HG03097 (cell line): ENCODE results near the gene TRIM2.
A peak's percentile ranks its signal among the peaks of the same experiment; 100 is the strongest.

ENCODE experiments used
- ATAC-seq: cut with Tn5 transposase; IDR thresholded peaks from one replicate; pipeline ENCODE4 v1.9.1; 2021; ENCODE audit not compliant: unreplicated experiment, low FRiP score

TRIM2 gene

DNA sequence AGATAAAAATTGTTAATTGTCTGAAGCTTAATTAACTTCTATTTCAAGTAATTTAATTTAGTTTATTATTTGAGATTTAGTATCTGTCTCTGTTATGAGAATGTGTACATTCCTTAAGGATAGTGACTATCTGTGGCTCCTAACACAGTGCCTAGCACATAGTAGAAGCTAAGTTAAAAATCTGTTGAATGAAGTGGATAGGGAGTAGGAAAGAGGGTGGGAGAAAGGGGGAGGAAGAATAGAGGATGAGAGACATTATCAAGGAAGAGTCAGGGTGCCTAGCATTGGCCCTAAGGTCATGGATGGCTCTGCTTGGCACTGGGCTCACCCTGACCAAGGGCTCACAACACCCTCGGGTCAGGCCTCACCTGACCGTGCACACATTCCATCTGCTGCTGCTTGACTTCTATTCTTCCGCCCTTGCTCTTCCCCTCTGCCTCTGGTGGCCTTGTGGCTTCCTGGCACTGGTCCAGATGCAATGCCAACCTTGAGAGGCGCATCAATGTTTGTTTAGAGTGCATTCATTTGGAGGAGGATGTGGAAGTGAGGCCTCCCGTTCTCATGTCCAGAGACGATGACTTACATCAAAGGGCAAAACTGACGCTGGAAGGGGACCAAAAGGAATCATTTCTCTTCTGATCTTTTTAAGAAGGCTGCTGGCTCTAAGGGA lies 42.3 kb downstream of the TRIM2 start:
- no peak for ATAC-seq

- no peak for ATAC-seq
Measured at GRCh38 chr4:153247116-153247490, 42.9 kb downstream of the TRIM2 start.

DNA sequence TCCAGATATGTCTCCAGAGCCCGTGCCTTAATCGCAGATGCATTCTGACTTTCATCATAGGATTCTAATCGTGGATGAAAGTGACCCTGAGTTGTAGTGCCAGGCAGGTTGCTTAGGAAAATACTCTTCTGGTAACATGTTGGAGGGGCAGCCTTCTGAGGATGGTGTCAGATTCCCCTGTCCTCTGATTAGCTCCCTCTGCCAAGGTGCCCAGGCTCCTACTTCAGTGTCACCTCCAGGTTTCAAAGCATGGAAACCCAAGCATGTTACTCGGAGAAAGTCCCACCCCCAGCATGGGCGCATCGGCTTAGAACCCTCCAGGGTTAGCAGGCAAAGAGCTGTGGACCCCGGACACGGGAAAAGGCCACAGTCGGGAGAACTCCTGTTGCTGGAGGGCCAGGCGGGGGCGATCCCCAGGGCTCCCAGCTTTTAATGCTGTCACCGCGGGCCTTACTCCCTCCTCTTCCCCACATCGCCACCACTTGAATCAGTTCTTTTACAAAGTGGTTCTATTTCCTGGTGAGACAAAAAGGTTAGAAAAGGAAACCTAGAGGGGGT lies 44.5 kb downstream of the TRIM2 start:
- no peak for ATAC-seq

DNA sequence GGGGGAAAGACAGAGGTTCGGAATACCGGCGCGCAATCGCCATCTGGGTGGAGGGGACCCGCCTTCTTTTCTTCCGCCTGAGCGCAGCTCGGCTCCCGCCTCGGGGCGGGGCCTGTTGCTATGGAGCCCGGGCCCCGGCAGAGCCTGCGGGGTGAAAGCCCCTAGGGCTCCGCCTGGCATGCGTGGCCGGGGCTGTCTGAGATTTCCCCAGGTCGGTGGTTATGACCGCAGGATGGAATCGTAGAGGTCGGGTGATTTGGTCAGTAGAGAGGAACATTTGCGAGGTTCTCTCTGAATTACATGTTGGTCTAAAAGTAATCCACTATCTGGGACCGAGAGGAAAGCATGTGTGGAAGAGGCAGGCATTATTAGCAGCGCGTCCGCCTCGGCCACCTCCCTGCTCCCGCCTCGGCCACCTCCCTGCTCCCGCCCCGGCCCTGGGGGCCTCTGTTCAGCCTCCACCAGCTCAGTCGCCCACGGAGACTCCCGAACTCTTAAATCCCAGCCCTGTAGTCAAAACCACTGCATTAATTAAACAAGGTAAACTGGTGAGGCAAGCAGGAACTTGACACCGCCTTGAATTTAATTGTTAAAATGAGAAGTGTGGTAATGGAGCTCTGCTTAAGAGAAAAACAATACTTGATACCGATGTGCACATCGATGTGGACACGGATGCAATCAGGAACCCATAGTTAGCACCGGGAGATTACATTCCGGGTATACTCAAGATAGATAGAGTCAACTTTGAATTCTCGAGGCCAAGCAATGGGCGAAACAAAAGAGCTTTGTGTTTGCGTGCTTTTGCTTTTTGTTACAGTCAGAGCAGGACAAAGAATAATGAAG lies 45.2 kb downstream of the TRIM2 start:
- peak; percentile 96 for ATAC-seq

- no peak for ATAC-seq
Measured at GRCh38 chr4:153252122-153252521, 47.9 kb downstream of the TRIM2 start.

- ATAC-seq, result no peak
Measured at GRCh38 chr4:153255233-153255632, 51.0 kb downstream of the TRIM2 start.

- ATAC-seq, result no peak
Measured at GRCh38 chr4:153257151-153257620, 52.9 kb downstream of the TRIM2 start.

DNA sequence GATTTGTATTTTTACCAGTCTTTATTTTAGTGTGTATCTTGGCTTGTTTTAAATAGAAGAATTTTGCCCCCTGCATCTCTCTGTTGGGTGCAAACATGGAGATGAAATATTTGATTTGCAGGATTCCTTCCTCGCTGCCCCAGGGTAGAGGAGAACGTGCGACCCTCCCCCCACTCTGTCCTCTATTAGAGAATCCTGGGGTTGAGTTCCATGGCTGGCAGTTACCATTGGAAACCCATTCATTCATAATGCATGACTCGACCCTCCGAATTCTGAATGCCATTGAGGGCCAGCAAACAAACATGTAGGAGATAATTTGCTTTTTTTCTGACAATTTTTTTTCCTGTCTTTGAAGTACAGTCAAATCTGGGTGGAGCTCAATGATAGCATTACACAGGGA lies 53.7 kb downstream of the TRIM2 start:
- no peak for ATAC-seq

- no peak for ATAC-seq
Measured at GRCh38 chr4:153258750-153259149, 54.5 kb downstream of the TRIM2 start.

DNA sequence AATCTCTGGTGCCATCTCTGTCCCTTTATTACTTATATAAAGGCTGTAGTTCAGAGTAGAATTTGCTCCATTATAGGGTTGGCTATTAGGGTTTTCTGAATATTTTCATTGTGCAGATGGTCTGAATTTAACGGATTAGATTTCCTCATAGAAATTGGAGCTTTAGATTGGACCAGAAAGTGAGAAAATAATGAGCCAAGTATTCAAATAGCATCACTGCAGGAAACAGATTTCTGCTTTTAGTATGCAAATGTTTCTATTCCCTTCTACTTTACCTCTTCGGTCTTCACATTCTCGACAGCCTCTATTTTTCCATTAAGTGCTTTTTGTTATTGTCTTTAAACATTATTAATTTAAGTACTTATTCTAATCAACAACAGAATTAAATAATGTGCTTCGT lies 55.4 kb downstream of the TRIM2 start:
- ATAC-seq, result no peak

GRCh38 chr4:153260132-153260531 lies 55.9 kb downstream of the TRIM2 start:
- ATAC-seq, result no peak

DNA sequence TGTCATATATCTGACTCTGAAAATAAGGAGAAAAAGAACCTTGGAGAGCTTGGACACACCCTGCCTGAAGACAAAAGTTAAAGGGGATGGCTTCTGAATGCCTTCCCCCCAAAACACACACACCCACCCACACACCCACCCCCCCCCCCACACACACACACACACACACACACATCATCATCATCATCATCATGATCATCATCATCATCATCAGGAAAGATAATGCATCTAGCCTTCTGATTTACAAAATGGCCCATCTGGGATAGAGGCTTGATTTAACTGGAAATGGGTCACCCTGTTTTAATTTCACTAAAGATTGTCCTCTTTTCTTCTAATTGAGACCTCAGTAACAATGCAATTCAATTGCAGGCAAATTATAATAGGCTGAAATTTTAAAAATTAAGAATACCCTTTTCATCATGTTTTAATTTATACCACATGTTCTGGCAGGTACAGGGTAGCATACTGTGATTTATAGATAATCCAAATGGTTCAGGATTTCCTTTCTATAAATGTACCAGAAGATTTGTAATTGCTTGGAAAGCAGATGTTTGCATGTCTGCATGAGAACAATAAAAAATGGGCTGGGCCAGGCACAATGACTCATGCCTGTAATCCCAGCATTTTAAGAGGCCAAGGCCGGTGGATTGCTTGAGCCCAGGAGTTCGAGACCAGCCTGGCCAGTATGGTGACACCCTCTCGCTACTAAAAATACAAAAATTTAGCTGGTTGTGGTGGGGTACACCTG lies 56.5 kb downstream of the TRIM2 start:
- no peak for ATAC-seq

- ATAC-seq, result no peak
Measured at GRCh38 chr4:153261461-153261860, 57.2 kb downstream of the TRIM2 start.

GRCh38 chr4:153261914-153262313 lies 57.7 kb downstream of the TRIM2 start:
- ATAC-seq, result no peak

DNA sequence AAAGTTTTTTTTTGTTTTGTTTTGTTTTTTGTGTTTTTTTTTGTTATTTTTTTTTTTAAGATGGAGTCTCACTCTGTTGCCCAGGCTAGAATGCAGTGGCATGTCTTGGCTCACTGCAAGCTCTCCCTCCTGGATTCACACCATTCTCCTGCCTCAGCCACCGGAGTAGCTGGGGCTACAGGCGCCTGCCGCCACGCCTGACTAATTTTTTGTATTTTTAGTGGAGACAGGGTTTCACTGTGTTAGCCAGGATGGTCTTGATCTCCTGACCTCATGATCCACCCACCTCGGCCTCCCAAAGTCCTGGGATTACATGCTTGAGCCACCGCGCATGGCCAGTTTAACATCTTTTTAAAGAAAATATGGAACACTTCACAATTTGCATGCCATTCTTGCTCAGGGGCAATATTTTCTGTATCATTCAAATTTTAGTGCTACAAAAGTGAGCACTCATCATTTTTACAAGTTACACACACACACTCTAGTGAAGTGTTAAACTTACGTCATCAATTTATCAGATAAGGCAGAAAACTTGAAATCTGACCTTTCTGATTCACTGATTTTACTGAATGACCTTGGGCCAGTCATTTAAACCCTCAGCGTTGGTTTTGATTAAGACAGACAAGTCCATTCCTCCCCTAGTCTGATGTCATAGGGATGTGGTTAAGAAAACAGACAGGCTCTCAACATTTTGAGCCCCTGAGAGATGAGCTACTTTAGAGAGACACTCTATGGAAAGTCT lies 61.2 kb downstream of the TRIM2 start:
- no peak for ATAC-seq

DNA sequence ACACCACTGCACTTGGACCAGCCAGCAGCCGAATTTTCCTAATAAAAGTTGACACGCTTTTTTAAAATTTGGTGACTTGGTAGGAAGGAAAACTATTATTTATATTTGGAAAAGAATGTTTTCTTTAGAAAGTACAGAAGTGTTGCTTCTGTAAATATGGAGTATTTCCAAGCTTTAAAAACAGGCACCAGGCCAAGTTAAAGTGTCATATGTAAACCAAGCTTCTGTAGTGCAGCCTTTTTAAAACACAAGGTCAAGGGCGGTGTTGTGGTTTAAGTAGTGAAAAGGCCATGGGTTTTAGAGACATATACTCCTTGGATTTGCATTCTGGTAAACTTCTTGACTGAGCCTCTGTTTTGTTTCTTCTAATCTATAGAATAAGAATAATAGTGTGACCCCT lies 62.7 kb downstream of the TRIM2 start:
- no peak for ATAC-seq

- no peak for ATAC-seq
Measured at GRCh38 chr4:153267890-153268289, 63.6 kb downstream of the TRIM2 start.

DNA sequence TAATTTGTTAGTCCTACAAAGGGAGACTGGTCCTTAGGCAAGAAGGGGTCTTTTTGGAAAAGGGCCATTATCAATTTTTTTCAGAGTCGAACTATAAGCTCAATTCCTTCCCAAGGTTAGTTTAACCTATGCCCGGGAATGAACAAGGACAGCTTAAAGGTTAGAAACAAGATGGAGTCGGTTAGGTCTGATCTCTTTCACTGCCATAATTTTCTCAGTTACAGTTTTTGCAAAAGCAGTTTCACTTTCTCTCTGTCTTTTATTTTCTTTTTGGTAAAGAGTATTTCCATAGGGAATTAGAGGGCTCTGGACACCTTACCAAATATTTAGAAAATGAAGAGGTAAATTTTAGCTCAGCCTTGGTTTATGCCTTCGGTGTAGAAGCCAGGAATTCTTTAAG lies 64.1 kb downstream of the TRIM2 start:
- ATAC-seq, result no peak

GRCh38 chr4:153269218-153269990 lies 65.2 kb downstream of the TRIM2 start:
- no peak for ATAC-seq

DNA sequence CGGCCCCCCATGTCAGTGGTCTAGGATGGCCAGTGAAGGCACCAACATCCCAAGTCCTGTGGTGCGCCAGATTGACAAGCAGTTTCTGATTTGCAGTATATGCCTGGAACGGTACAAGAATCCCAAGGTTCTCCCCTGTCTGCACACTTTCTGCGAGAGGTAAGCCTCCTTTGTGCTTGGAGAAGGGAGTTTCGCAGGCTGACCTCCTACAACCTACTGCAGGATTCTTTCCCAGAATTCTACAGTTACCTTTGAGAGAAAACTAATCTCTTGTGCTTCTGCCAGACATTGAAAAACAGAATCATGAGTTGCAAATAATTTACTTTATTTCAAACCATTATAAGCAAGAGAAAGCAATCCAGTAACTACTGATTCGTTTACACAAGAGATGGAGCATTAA lies 66.1 kb downstream of the TRIM2 start:
- no peak for ATAC-seq
